Stimulated activated CD8-positive, alpha-beta memory T cell treated with anti-CD3 and anti-CD28 coated beads, Interleukin-12 subunit alpha, Interleukin-12 subunit beta, amount 100 ng/mL, for 24 hours (primary cell): ENCODE results near the gene ZIC1.

Source experiments
- DNase-seq: peaks from one replicate; pipeline ENCODE4 v3.0.0-alpha.2; 2020; ENCODE audit errors: extremely low read depth

The ZIC1 gene

GRCh38 chr3:147380387-147380951, 28.7 kb upstream of the ZIC1 start:
- DNase-seq = no peak

- DNase-seq = no peak
These were observed 28.2 kb upstream of the ZIC1 start for GRCh38 chr3:147380977-147381376.

GRCh38 chr3:147381596-147381995, 27.6 kb upstream of the ZIC1 start:
- no peak for DNase-seq

GRCh38 chr3:147383617-147384016, 25.5 kb upstream of the ZIC1 start:
- no peak for DNase-seq

GRCh38 chr3:147384210-147385058, 24.7 kb upstream of the ZIC1 start:
- DNase-seq = no peak

- no peak for DNase-seq
These were observed 23.8 kb upstream of the ZIC1 start for GRCh38 chr3:147385059-147386012.

GRCh38 chr3:147387291-147387884, 21.8 kb upstream of the ZIC1 start:
- DNase-seq = no peak

GRCh38 chr3:147387885-147388699, 21.1 kb upstream of the ZIC1 start:
- DNase-seq = no peak

- no peak for DNase-seq
These were observed 20.2 kb upstream of the ZIC1 start for GRCh38 chr3:147388700-147389580.

- no peak for DNase-seq
These were observed 19.4 kb upstream of the ZIC1 start for GRCh38 chr3:147389717-147390116.

- DNase-seq = no peak
These were observed 18.3 kb upstream of the ZIC1 start for GRCh38 chr3:147390589-147391569.

GRCh38 chr3:147391781-147392624, 17.2 kb upstream of the ZIC1 start:
- DNase-seq = no peak

- DNase-seq = no peak
These were observed 16.6 kb upstream of the ZIC1 start for GRCh38 chr3:147392625-147392946.

GRCh38 chr3:147393261-147393942, 15.8 kb upstream of the ZIC1 start:
- no peak for DNase-seq

- DNase-seq = no peak
These were observed 15.0 kb upstream of the ZIC1 start for GRCh38 chr3:147393943-147394883.

- DNase-seq = no peak
These were observed 14.3 kb upstream of the ZIC1 start for GRCh38 chr3:147394884-147395225.
